ENCODE measurements around the gene POF1B. TPM values are rescaled to one million over a fixed set of nuclear protein-coding genes. Genes with fewer than 3 reads are reported as not detected.

POF1B gene, protein sequence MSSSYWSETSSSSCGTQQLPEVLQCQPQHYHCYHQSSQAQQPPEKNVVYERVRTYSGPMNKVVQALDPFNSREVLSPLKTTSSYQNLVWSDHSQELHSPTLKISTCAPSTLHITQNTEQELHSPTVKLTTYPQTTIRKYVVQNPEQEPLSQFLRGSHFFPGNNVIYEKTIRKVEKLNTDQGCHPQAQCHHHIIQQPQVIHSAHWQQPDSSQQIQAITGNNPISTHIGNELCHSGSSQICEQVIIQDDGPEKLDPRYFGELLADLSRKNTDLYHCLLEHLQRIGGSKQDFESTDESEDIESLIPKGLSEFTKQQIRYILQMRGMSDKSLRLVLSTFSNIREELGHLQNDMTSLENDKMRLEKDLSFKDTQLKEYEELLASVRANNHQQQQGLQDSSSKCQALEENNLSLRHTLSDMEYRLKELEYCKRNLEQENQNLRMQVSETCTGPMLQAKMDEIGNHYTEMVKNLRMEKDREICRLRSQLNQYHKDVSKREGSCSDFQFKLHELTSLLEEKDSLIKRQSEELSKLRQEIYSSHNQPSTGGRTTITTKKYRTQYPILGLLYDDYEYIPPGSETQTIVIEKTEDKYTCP
- total RNA-seq: not detected in 2 replicates
- not detected in 2 replicates for polyA plus RNA-seq
- polyA plus RNA-seq (2012): not detected in 2 replicates
- not detected in 2 replicates for polyA minus RNA-seq (ENCODE audit: low replicate concordance)

GRCh38 chrX:85379174-85379907 is at the start of gene POF1B:
POF1B (minus strand) TSS chrX:85379665; CDS start chrX:85379454, 211 bp downstream.
- H3K4me2 ChIP-seq (ENCODE audit: extremely low read depth, insufficient read depth, low read length): no peak within 1 kb of the TSS
- no peaks in the 10 kb centered on the region for H3K79me2 ChIP-seq (ENCODE audit: control insufficient read depth, insufficient read depth, low read length)
- H2AFZ ChIP-seq (ENCODE audit: low read length): no peak within 1 kb of the TSS
- no peak for TF ChIP-seq CTCF (conservative IDR thresholded peaks at IDR 0.05 in 1 of 2, IDR thresholded peaks at IDR 0.05 in 1 of 2; ENCODE audit: low read depth in 1 of 2, low read length in 2 of 2)
- TF ChIP-seq EZH2 (IDR thresholded peaks at IDR 0.05; ENCODE audit: low read length, missing control alignments): no peak
- H3K4me1 ChIP-seq (ENCODE audit: control insufficient read depth, extremely low read depth, insufficient read depth, low read length): no peaks in the 10 kb centered on the region
- no peaks in the 10 kb centered on the region for H4K20me1 ChIP-seq (ENCODE audit: control insufficient read depth, extremely low read depth, insufficient read depth, low read length)
- H3K27ac ChIP-seq (ENCODE audit: insufficient read depth, low read length): no peak within 1 kb of the TSS
- no peak within 1 kb of the TSS for H3K4me3 ChIP-seq (replicated peaks in 1 of 4; ENCODE audit: control extremely low read depth in 1 of 4, insufficient read depth in 1 of 4, low read depth in 3 of 4, low read length in 4 of 4)
- no peaks in the 10 kb centered on the region for H3K36me3 ChIP-seq (ENCODE audit: control insufficient read depth, insufficient read depth, low read length)
- DNase-seq (ENCODE audit: low read depth in 2 of 2): no peak
- no peak within 1 kb of the TSS for H3K9ac ChIP-seq (ENCODE audit: insufficient read depth, low read length)
- H3K27me3 ChIP-seq (ENCODE audit: control insufficient read depth, insufficient read depth, low read length): no peaks in the 10 kb centered on the region
- H3K9me3 ChIP-seq (ENCODE audit: control insufficient read depth, insufficient read depth, low read depth, low read length): no peaks in the 10 kb centered on the region

DNA sequence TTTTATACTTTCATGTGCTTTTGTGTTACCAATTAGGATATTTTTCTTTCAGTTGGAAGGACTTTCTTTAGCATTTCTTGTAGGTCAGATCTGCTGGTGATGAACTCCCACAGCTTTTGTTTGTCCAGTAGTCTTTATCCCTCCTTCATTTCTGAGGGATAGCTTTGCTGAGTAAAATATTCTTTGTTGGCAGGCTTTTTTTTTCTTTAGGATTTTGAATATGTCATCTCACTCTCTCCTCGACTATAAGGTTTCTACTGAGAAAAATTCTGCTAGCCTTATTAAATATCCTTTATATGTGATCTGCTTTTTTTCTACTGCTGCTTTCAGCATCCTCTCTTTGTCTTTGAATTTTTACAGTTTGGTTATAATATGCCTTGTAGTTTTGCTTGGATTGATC is 49.6 kb upstream of the POF1B start:
- TF ChIP-seq EZH2 (IDR thresholded peaks at IDR 0.05; ENCODE audit: low read length, missing control alignments): no peak
- no peak for TF ChIP-seq CTCF (conservative IDR thresholded peaks at IDR 0.05 in 1 of 2, IDR thresholded peaks at IDR 0.05 in 1 of 2; ENCODE audit: low read depth in 1 of 2, low read length in 2 of 2)
- Histone ChIP-seq H3K4me3 (replicated peaks in 1 of 4; ENCODE audit: control extremely low read depth in 1 of 4, insufficient read depth in 1 of 4, low read depth in 3 of 4, low read length in 4 of 4) (no peak overlapping the region), H3K27me3 (ENCODE audit: control insufficient read depth, insufficient read depth, low read length) (no peaks in the 10 kb centered on the region), H2AFZ (ENCODE audit: low read length) (no peak overlapping the region), H3K27ac (ENCODE audit: insufficient read depth, low read length) (no peak overlapping the region), H3K79me2 (ENCODE audit: control insufficient read depth, insufficient read depth, low read length) (no peaks in the 10 kb centered on the region), H3K9ac (ENCODE audit: insufficient read depth, low read length) (no peak overlapping the region), H4K20me1 (ENCODE audit: control insufficient read depth, extremely low read depth, insufficient read depth, low read length) (no peaks in the 10 kb centered on the region), H3K4me1 (ENCODE audit: control insufficient read depth, extremely low read depth, insufficient read depth, low read length) (no peaks in the 10 kb centered on the region), H3K9me3 (ENCODE audit: control insufficient read depth, insufficient read depth, low read depth, low read length) (no peaks in the 10 kb centered on the region), H3K4me2 (ENCODE audit: extremely low read depth, insufficient read depth, low read length) (no peak overlapping the region), H3K36me3 (ENCODE audit: control insufficient read depth, insufficient read depth, low read length) (no peaks in the 10 kb centered on the region)
- no peak for DNase-seq (ENCODE audit: low read depth in 2 of 2)

DNA sequence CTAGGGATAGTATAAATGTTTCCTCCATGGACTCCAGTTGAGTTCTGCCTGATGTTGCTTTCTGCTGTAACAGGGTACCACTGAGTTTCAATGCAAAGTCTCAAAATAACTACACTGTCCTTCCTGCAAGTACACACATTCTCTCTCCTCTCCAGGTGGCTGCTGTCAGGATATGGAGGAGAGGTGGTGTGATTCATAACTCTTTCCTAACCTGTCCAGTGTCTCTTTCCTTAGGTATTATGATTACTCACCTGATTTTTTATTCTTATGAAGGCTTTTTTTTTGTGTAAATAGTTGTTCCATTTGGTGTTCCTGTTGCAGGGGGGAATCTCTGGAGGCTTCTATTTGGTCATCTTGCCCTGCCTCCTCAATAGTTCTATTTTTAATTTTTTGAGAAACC is 39.8 kb upstream of the POF1B start:
- H4K20me1 ChIP-seq (ENCODE audit: control insufficient read depth, extremely low read depth, insufficient read depth, low read length): no peaks in the 10 kb centered on the region
- no peak overlapping the region for H3K4me2 ChIP-seq (ENCODE audit: extremely low read depth, insufficient read depth, low read length)
- H3K36me3 ChIP-seq (ENCODE audit: control insufficient read depth, insufficient read depth, low read length): no peaks in the 10 kb centered on the region
- no peak overlapping the region for H3K27ac ChIP-seq (ENCODE audit: insufficient read depth, low read length)
- TF ChIP-seq EZH2 (IDR thresholded peaks at IDR 0.05; ENCODE audit: low read length, missing control alignments): no peak
- no peak for TF ChIP-seq CTCF (conservative IDR thresholded peaks at IDR 0.05 in 1 of 2, IDR thresholded peaks at IDR 0.05 in 1 of 2; ENCODE audit: low read depth in 1 of 2, low read length in 2 of 2)
- H3K79me2 ChIP-seq (ENCODE audit: control insufficient read depth, insufficient read depth, low read length): no peaks in the 10 kb centered on the region
- DNase-seq (ENCODE audit: low read depth in 2 of 2): no peak
- H3K9me3 ChIP-seq (ENCODE audit: control insufficient read depth, insufficient read depth, low read depth, low read length): no peaks in the 10 kb centered on the region
- no peaks in the 10 kb centered on the region for H3K4me1 ChIP-seq (ENCODE audit: control insufficient read depth, extremely low read depth, insufficient read depth, low read length)
- no peak overlapping the region for H3K4me3 ChIP-seq (replicated peaks in 1 of 4; ENCODE audit: control extremely low read depth in 1 of 4, insufficient read depth in 1 of 4, low read depth in 3 of 4, low read length in 4 of 4)
- H3K27me3 ChIP-seq (ENCODE audit: control insufficient read depth, insufficient read depth, low read length): no peaks in the 10 kb centered on the region
- H3K9ac ChIP-seq (ENCODE audit: insufficient read depth, low read length): no peak overlapping the region
- no peak overlapping the region for H2AFZ ChIP-seq (ENCODE audit: low read length)

Measured in fibroblast of lung (primary cell).